Smooth muscle cell (in vitro differentiated cells): ENCODE results near the gene NHSL2. TPM values are rescaled to one million over a fixed set of nuclear protein-coding genes. Genes with fewer than 3 reads are reported as not detected.
"Not testable (repeated sequence)": the region's sequence is repeated elsewhere in the genome, so short reads cannot be mapped to it uniquely, and the experiment has no call there.

ENCODE experiments used
- DNase-seq: peaks from one replicate; lab custom pipeline; 2025; ENCODE audit not compliant: unreplicated experiment; lab: John Stamatoyannopoulos, UW
- H2AFZ ChIP-seq: fragments of 200-600 bp; sonication (generic); 2 replicates; pipeline ENCODE4 v1.6.0; 2016; ENCODE audit warnings: antibody characterized with exemption, low read depth, mild to moderate bottlenecking
- H3F3A ChIP-seq: fragments of 200-600 bp; sonication (generic); 2 replicates; pipeline ENCODE4 v1.6.0; 2017; ENCODE audit warnings: antibody characterized with exemption, low read depth
- H3K27ac ChIP-seq: fragments of 200-600 bp; sonication (generic); 2 replicates; pipeline ENCODE4 v1.5.1; 2016; ENCODE audit warnings: low read depth, mild to moderate bottlenecking
- H3K27me3 ChIP-seq: fragments of 200-600 bp; sonication (generic); 2 replicates; pipeline ENCODE4 v1.6.1; 2016; ENCODE audit warnings: low read depth, mild to moderate bottlenecking
- H3K36me3 ChIP-seq: fragments of 200-600 bp; sonication (generic); 2 replicates; pipeline ENCODE4 v1.5.1; 2016; ENCODE audit warnings: low read depth
- H3K4me1 ChIP-seq: fragments of 200-600 bp; sonication (generic); 2 replicates; pipeline ENCODE4 v1.5.1; 2016; ENCODE audit warnings: low read depth
- H3K4me2 ChIP-seq: fragments of 200-600 bp; sonication (generic); 2 replicates; pipeline ENCODE4 v1.6.0; 2016; ENCODE audit warnings: mild to moderate bottlenecking
- H3K4me3 ChIP-seq: fragments of 200-600 bp; sonication (generic); 2 replicates; pipeline ENCODE4 v1.5.1; 2016; ENCODE audit warnings: mild to moderate bottlenecking
- H3K79me2 ChIP-seq: fragments of 200-600 bp; sonication (generic); 2 replicates; pipeline ENCODE4 v1.6.0; 2016; ENCODE audit warnings: low read depth, mild to moderate bottlenecking
- H3K9ac ChIP-seq: fragments of 200-600 bp; sonication (generic); 2 replicates; pipeline ENCODE4 v1.6.0; 2016; ENCODE audit warnings: low read depth
- H3K9me3 ChIP-seq: fragments of 200-600 bp; sonication (generic); replicated peaks from 2 replicates; pipeline ENCODE4 v1.5.1; 2016; ENCODE audit warnings: low read depth
- H4K20me1 ChIP-seq: fragments of 200-600 bp; sonication (generic); 2 replicates; pipeline ENCODE4 v1.6.0; 2016; ENCODE audit warnings: low read depth
- CTCF ChIP-seq: fragments of 200-600 bp; sonication (generic); IDR thresholded peaks from 2 replicates; pipeline ENCODE4 v1.5.1; 2017; ENCODE audit warnings: borderline replicate concordance, mild to moderate bottlenecking, antibody characterized with exemption; ENCODE audit not compliant: insufficient read depth, poor library complexity, severe bottlenecking
- WGBS: methylation state at CpG from one replicate; pipeline ENCODE4 v1.1.7; 2016; ENCODE audit warnings: low lambda C conversion rate; 5-methylcytosine and 5-hydroxymethylcytosine counted together
- polyA plus RNA-seq: library from polyadenylated mRNA; unstranded; fragments of >200 nt; fragmentation: Nextera tagmentation; extraction: Ambion mirVana; gene quantifications from 2 replicates; pipeline ENCODE4 v1.2.1, GENCODE V29; 2016
- total RNA-seq: library from RNA; depleted of rRNA; stranded (reverse); fragments of >200 nt; gene quantifications from 2 replicates; pipeline ENCODE4 v1.2.3, GENCODE V29; 2014

The NHSL2 gene
- total and polyA plus RNA-seq, 2 experiments from 2014 or later, result 2.9 to 3.3 TPM

- no peaks in the 10 kb centered on the region for H3K79me2 ChIP-seq
- no peaks in the 10 kb centered on the region for H3K4me1 ChIP-seq
- no peak overlapping the region for H3K4me3 ChIP-seq
- WGBS, result 76% methylated on average over 19 of the region's 19 CpGs
- peaks cover 5% of the 10 kb centered on the region for H3K9me3 ChIP-seq
- TF ChIP-seq CTCF, result no peak
- no peaks in the 10 kb centered on the region for H4K20me1 ChIP-seq
- H3K27ac ChIP-seq, result no peak overlapping the region
- no peaks in the 10 kb centered on the region for H3K36me3 ChIP-seq
- no peak overlapping the region for H3K9ac ChIP-seq
- DNase-seq, result no peak
- no peaks in the 10 kb centered on the region for H3K27me3 ChIP-seq
- no peak overlapping the region for H3K4me2 ChIP-seq
- no peak overlapping the region for H2AFZ ChIP-seq
- no peaks in the 10 kb centered on the region for H3F3A ChIP-seq
Observed at GRCh38 chrX:72054779-72055489, 144.3 kb downstream of the NHSL2 start.

- no peak for TF ChIP-seq CTCF
- no peaks in the 10 kb centered on the region for H4K20me1 ChIP-seq
- H3K27me3 ChIP-seq, result no peaks in the 10 kb centered on the region
- no peak overlapping the region for H3K9ac ChIP-seq
- no peak overlapping the region for H3K4me2 ChIP-seq
- 46% methylated on average over 4 of the region's 4 CpGs for WGBS
- no peaks in the 10 kb centered on the region for H3F3A ChIP-seq
- DNase-seq, result no peak
- no peaks in the 10 kb centered on the region for H3K4me1 ChIP-seq
- no peaks in the 10 kb centered on the region for H3K79me2 ChIP-seq
- no peak overlapping the region for H3K4me3 ChIP-seq
- no peak overlapping the region for H2AFZ ChIP-seq
- H3K27ac ChIP-seq, result no peak overlapping the region
- H3K36me3 ChIP-seq, result no peaks in the 10 kb centered on the region
- H3K9me3 ChIP-seq, result peaks cover 5% of the 10 kb centered on the region
Observed at GRCh38 chrX:72057331-72057730, 146.7 kb downstream of the NHSL2 start.

- no peaks in the 10 kb centered on the region for H3K27me3 ChIP-seq
- H3K9me3 ChIP-seq, result peaks cover 5% of the 10 kb centered on the region
- H3K4me3 ChIP-seq, result no peak overlapping the region
- no peak overlapping the region for H2AFZ ChIP-seq
- H3K4me1 ChIP-seq, result no peaks in the 10 kb centered on the region
- H3K4me2 ChIP-seq, result no peak overlapping the region
- 54% methylated on average over 1 of the region's 1 CpG for WGBS
- H4K20me1 ChIP-seq, result no peaks in the 10 kb centered on the region
- H3K36me3 ChIP-seq, result no peaks in the 10 kb centered on the region
- H3K9ac ChIP-seq, result no peak overlapping the region
- no peaks in the 10 kb centered on the region for H3K79me2 ChIP-seq
- no peak for TF ChIP-seq CTCF
- no peak overlapping the region for H3K27ac ChIP-seq
- H3F3A ChIP-seq, result no peaks in the 10 kb centered on the region
- DNase-seq, result no peak
Observed at GRCh38 chrX:72057849-72058248, 147.2 kb downstream of the NHSL2 start.

GRCh38 chrX:72058346-72058745 is 147.7 kb downstream of the NHSL2 start:
- H3K4me3 ChIP-seq, H3K36me3 ChIP-seq, H3K79me2 ChIP-seq, H3K27me3 ChIP-seq, H3K4me1 ChIP-seq, H3K27ac ChIP-seq, DNase-seq, H3F3A ChIP-seq, H3K9me3 ChIP-seq, H4K20me1 ChIP-seq, H3K4me2 ChIP-seq, H3K9ac ChIP-seq, H2AFZ ChIP-seq: not testable (repeated sequence)
- 88% methylated on average over 15 of the region's 15 CpGs for WGBS
